ENCODE measurements around the gene ZNRD2. TPM values are rescaled to one million over a fixed set of nuclear protein-coding genes. Genes with fewer than 3 reads are reported as not detected.

ZNRD2 gene
- total and polyA plus RNA-seq, 2 of the 8 experiments (the other 6 are each of a cell fraction or from before 2014, with no cell fraction given) = 53.4 to 125 TPM

- TF ChIP-seq RAD21 (IDR thresholded peaks at IDR 0.05 in 1 of 2, conservative IDR thresholded peaks at IDR 0.05 in 1 of 2; ENCODE audit: low read depth in 2 of 2, low read length in 2 of 2) (peak; percentile 74 to 81), CBX5 (IDR thresholded peaks at IDR 0.05; ENCODE audit: low read depth, low read length) (no peak), ATF2 (IDR thresholded peaks at IDR 0.05; ENCODE audit: low read length) (no peak), GABPA (IDR thresholded peaks at IDR 0.05; ENCODE audit: borderline replicate concordance, insufficient read depth, low read length) (no peak), BRCA1 (IDR thresholded peaks at IDR 0.05; ENCODE audit: low read depth, low read length) (no peak), BACH1 (IDR thresholded peaks at IDR 0.05; ENCODE audit: low read length) (peak; percentile 89), RNF2 (IDR thresholded peaks at IDR 0.05; ENCODE audit: borderline replicate concordance, low read depth, low read length, missing control alignments, poor library complexity, severe bottlenecking) (no peak), SRF (IDR thresholded peaks at IDR 0.05; ENCODE audit: low read depth, low read length) (no peak), MAFK (IDR thresholded peaks at IDR 0.05; ENCODE audit: low read depth, low read length) (no peak), MAX (IDR thresholded peaks at IDR 0.05) (peak; percentile 63), SIRT6 (IDR thresholded peaks at IDR 0.05; ENCODE audit: low read length) (no peak), POLR2AphosphoS5 (IDR thresholded peaks at IDR 0.05; ENCODE audit: low read depth, low read length) (peak; percentile 68; the same call in 1 of the 2 replicates), E2F6 (IDR thresholded peaks at IDR 0.05) (no peak; the same call in 1 of the 2 replicates), SUZ12 (IDR thresholded peaks at IDR 0.05; ENCODE audit: low read length) (no peak; the same call in 1 of the 2 replicates), TAF7 (optimal IDR thresholded peaks at IDR 0.05; ENCODE audit: borderline replicate concordance, low read depth, low read length) (no peak), SIX5 (IDR thresholded peaks at IDR 0.05; ENCODE audit: low read depth, low read length) (no peak), CEBPB (IDR thresholded peaks at IDR 0.05; ENCODE audit: low read depth, low read length) (peak; percentile 68), JUND (IDR thresholded peaks at IDR 0.05; ENCODE audit: low read length) (no peak), SP4 (IDR thresholded peaks at IDR 0.05; ENCODE audit: low read length) (no peak), NRF1 (IDR thresholded peaks at IDR 0.05; ENCODE audit: low read depth, low read length) (no peak), CTBP2 (IDR thresholded peaks at IDR 0.05; ENCODE audit: borderline replicate concordance, insufficient read depth, insufficient read length, low read length) (no peak)
Measured at GRCh38 chr11:65540290-65541092, 29.8 kb upstream of the ZNRD2 start (continued).
